ENCODE measurements around the gene ZNF14. TPM values are rescaled to one million over a fixed set of nuclear protein-coding genes. Genes with fewer than 3 reads are reported as not detected.

The ZNF14 gene
- total and polyA plus RNA-seq, 9 of the 15 experiments (the other 6 are each of a cell fraction or from before 2014, with no cell fraction given): 1.9 to 7.0 (median 4.0) TPM

GRCh38 chr19:19663256-19664120, 69.4 kb downstream of the ZNF14 start, which contains the start of gene ATP13A1 (continued):
- TF ChIP-seq CAMTA2 (CRISPR knock-in tag; conservative IDR thresholded peaks at IDR 0.05) (no peak), SMARCB1 (IDR thresholded peaks at IDR 0.05; ENCODE audit: insufficient read length, low read depth) (no peak), SMARCC2 (IDR thresholded peaks at IDR 0.05; ENCODE audit: low read depth) (no peak), ZNF778 (CRISPR knock-in tag; IDR thresholded peaks at IDR 0.05) (no peak), SMAD2 (IDR thresholded peaks at IDR 0.05; ENCODE audit: low read depth, low read length) (no peak), E2F1 (CRISPR knock-in tag; IDR thresholded peaks at IDR 0.05) (no peak), ZNF124 (CRISPR knock-in tag; IDR thresholded peaks at IDR 0.05) (no peak), IRF9 (tag; IDR thresholded peaks at IDR 0.05) (no peak), FOXP4 (CRISPR knock-in tag; IDR thresholded peaks at IDR 0.05; ENCODE audit: borderline replicate concordance) (peak; percentile 68; the same call in 1 of the 2 replicates), ZBTB17 (CRISPR knock-in tag; IDR thresholded peaks at IDR 0.05) (peak; percentile 26; the same call in 1 of the 2 replicates), FOS (IDR thresholded peaks at IDR 0.05; ENCODE audit: extremely low read depth, insufficient read length) (no peak), ZNF639 (CRISPR knock-in tag; conservative IDR thresholded peaks at IDR 0.05 in 1 of 2, IDR thresholded peaks at IDR 0.05 in 1 of 2) (peak in 1 of 2 experiments; percentile 91; a peak in 2 of 4 replicates), BMI1 (IDR thresholded peaks at IDR 0.05; ENCODE audit: low read length) (no peak), GTF2E2 (tag; IDR thresholded peaks at IDR 0.05) (peak; percentile 58; the same call in 1 of the 2 replicates), ELF2 (CRISPR knock-in tag; IDR thresholded peaks at IDR 0.05) (peak; percentile 93), SETDB1 (IDR thresholded peaks at IDR 0.05; ENCODE audit: low read length) (no peak), ZFP36 (IDR thresholded peaks at IDR 0.05; ENCODE audit: low read depth, low read length, partially characterized antibody) (no peak)
- TF ChIP-seq, protein P1, sequence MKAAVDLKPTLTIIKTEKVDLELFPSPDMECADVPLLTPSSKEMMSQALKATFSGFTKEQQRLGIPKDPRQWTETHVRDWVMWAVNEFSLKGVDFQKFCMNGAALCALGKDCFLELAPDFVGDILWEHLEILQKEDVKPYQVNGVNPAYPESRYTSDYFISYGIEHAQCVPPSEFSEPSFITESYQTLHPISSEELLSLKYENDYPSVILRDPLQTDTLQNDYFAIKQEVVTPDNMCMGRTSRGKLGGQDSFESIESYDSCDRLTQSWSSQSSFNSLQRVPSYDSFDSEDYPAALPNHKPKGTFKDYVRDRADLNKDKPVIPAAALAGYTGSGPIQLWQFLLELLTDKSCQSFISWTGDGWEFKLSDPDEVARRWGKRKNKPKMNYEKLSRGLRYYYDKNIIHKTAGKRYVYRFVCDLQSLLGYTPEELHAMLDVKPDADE (conservative IDR thresholded peaks at IDR 0.05; ENCODE audit: control insufficient read depth, low read depth, low read length): 0 out of 2 replicates have a peak, but pooled peaks have one; percentile 46
- TF ChIP-seq, protein P2, sequence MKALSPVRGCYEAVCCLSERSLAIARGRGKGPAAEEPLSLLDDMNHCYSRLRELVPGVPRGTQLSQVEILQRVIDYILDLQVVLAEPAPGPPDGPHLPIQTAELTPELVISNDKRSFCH (CRISPR knock-in tag; IDR thresholded peaks at IDR 0.05): no peak
- TF ChIP-seq, protein P2 (tag; IDR thresholded peaks at IDR 0.05): peak; percentile 91

Data from K562 (cell line).